IMR-90 (cell line): ENCODE results near the gene MYEF2. TPM values are rescaled to one million over a fixed set of nuclear protein-coding genes. Genes with fewer than 3 reads are reported as not detected.

Experiments used
- ATAC-seq: fragments of 200-7000 bp; cut with Tn5 transposase; 2 replicates; pipeline ENCODE4 v1.9.1; 2020; ENCODE audit warnings: low read depth, mild to moderate bottlenecking, moderate library complexity
- BruUV-seq: library from RNA; stranded (reverse); fragments of 400-500 nt; replicated peaks from 2 replicates; lab custom pipeline; 2021; lab: Mats Ljungman, UMichigan
- CTCF ChIA-PET: fragments of 300-600 bp; formaldehyde crosslinking; extraction: SDS; loops from one replicate; lab custom pipeline; 2021; ENCODE audit warnings: antibody characterized with exemption; lab: Yijun Ruan, JAX
- POLR2A ChIA-PET: fragments of 300-600 bp; sonication (Branson Sonifier 250); formaldehyde crosslinking; loops from one replicate; lab custom pipeline; 2022; ENCODE audit warnings: antibody characterized with exemption; ENCODE audit not compliant: unreplicated experiment; lab: Charles Lee
- DNase-seq: peaks from one replicate; pipeline ENCODE4 v3.0.0; 2013
- H2AFZ ChIP-seq: replicated peaks from 2 replicates; pipeline ENCODE3; 2013; ENCODE audit warnings: low read length, mild to moderate bottlenecking; ENCODE audit not compliant: poor library complexity
- H2AK5ac ChIP-seq: 2 replicates; pipeline ENCODE4 v1.6.1; 2013; ENCODE audit warnings: low read depth, low read length, inconsistent platforms
- H2AK9ac ChIP-seq: replicated peaks from 2 replicates; pipeline ENCODE3; 2013; ENCODE audit warnings: mild to moderate bottlenecking, low read depth, low read length, moderate library complexity; ENCODE audit not compliant: poor library complexity
- H2BK120ac ChIP-seq: 2 replicates; pipeline ENCODE4 v1.6.1; 2013; ENCODE audit warnings: low read depth, low read length, inconsistent platforms
- H2BK15ac ChIP-seq: 3 replicates; pipeline ENCODE4 v1.6.1; 2013; ENCODE audit warnings: low read depth, low read length, inconsistent platforms
- H2BK20ac ChIP-seq: 2 replicates; pipeline ENCODE4 v1.6.1; 2013; ENCODE audit warnings: low read depth, mild to moderate bottlenecking, inconsistent platforms, low read length, moderate library complexity
- H2BK5ac ChIP-seq: 2 replicates; pipeline ENCODE4 v1.6.1; 2013; ENCODE audit warnings: mild to moderate bottlenecking, low read depth, low read length, inconsistent platforms; ENCODE audit not compliant: poor library complexity, severe bottlenecking
- H3K14ac ChIP-seq: replicated peaks from 2 replicates; pipeline ENCODE4 v1.6.1; 2013; ENCODE audit warnings: low read depth, low read length, inconsistent platforms
- H3K18ac ChIP-seq: 2 replicates; pipeline ENCODE4 v1.6.1; 2013; ENCODE audit warnings: low read depth, low read length, control low read depth
- H3K23ac ChIP-seq: 2 replicates; pipeline ENCODE4 v1.6.1; 2013; ENCODE audit warnings: low read depth, low read length, inconsistent platforms
- H3K27ac ChIP-seq: 2 replicates; pipeline ENCODE4 v1.5.1; 2013; ENCODE audit warnings: mild to moderate bottlenecking, control low read depth, low read length; ENCODE audit not compliant: insufficient read depth
- H3K27me3 ChIP-seq: 2 replicates; pipeline ENCODE4 v1.6.1; 2013; ENCODE audit warnings: low read length; ENCODE audit not compliant: control insufficient read depth, insufficient read depth
- H3K36me3 ChIP-seq: 2 replicates; pipeline ENCODE4 v1.6.1; 2013; ENCODE audit warnings: low read length, mixed read lengths; ENCODE audit not compliant: control insufficient read depth, insufficient read depth
- H3K4ac ChIP-seq: 2 replicates; pipeline ENCODE4 v1.6.1; 2013; ENCODE audit warnings: low read depth, low read length, inconsistent platforms
- H3K4me1 ChIP-seq: 2 replicates; pipeline ENCODE4 v1.6.1; 2013; ENCODE audit warnings: low read length, mixed read lengths; ENCODE audit not compliant: control insufficient read depth, insufficient read depth
- H3K4me2 ChIP-seq: 2 replicates; pipeline ENCODE4 v1.6.1; 2013; ENCODE audit warnings: low read depth, mild to moderate bottlenecking, control low read depth, low read length, moderate library complexity
- H3K4me3 ChIP-seq: 2 replicates; pipeline ENCODE4 v1.5.1; 2013; ENCODE audit warnings: low read depth, mild to moderate bottlenecking, control low read depth, low read length, moderate library complexity; ENCODE audit not compliant: insufficient read depth
- H3K56ac ChIP-seq: 2 replicates; pipeline ENCODE4 v1.6.1; 2013; ENCODE audit warnings: low read length, inconsistent platforms; ENCODE audit not compliant: insufficient read depth; ENCODE audit errors: extremely low read depth
- H3K79me1 ChIP-seq, 2 experiments: 2 replicates each; pipeline ENCODE4 v1.6.1; 2013; ENCODE audit warnings: low read length in 2 of 2, inconsistent platforms in 1 of 2, low read depth in 1 of 2
- H3K9ac ChIP-seq: 2 replicates; pipeline ENCODE4 v1.6.1; 2013; ENCODE audit warnings: low read depth, low read length, control low read depth
- H3K9me1 ChIP-seq: 2 replicates; pipeline ENCODE4 v1.6.1; 2013; ENCODE audit warnings: low read length, inconsistent platforms; ENCODE audit not compliant: insufficient read depth
- H3K9me3 ChIP-seq: 2 replicates; pipeline ENCODE4 v1.6.1; 2013; ENCODE audit warnings: low read length; ENCODE audit not compliant: control insufficient read depth, insufficient read depth
- H4K20me1 ChIP-seq: 2 replicates; pipeline ENCODE4 v1.6.1; 2013; ENCODE audit warnings: low read length, inconsistent platforms; ENCODE audit not compliant: insufficient read depth
- H4K5ac ChIP-seq: 2 replicates; pipeline ENCODE4 v1.6.1; 2013; ENCODE audit warnings: mild to moderate bottlenecking, low read depth, low read length, control low read depth
- H4K8ac ChIP-seq, 2 experiments: 2 replicates each; pipeline ENCODE4 v1.6.1; 2013; ENCODE audit warnings: low read depth in 2 of 2, low read length in 2 of 2, control low read depth in 1 of 2, inconsistent platforms in 1 of 2
- H4K91ac ChIP-seq: 2 replicates; pipeline ENCODE4 v1.6.1; 2013; ENCODE audit warnings: low read depth, low read length, inconsistent platforms; ENCODE audit not compliant: insufficient read depth
- MAFK ChIP-seq: IDR thresholded peaks from 2 replicates; pipeline ENCODE4 v1.6.1; 2012; ENCODE audit warnings: low read depth, low read length, improper control_type of control experiment
- POLR2A ChIP-seq: IDR thresholded peaks from 2 replicates; pipeline ENCODE4 v1.6.1; 2012; ENCODE audit warnings: mild to moderate bottlenecking, low read depth, low read length
- WGBS, 2 experiments: methylation state at CpG; one replicate each; pipeline versions ENCODE4 v1.1.5 to v1.1.7; 2013; ENCODE audit warnings: missing lambda C conversion rate in 2 of 2; ENCODE audit not compliant: insufficient read length in 1 of 2; ENCODE audit errors: extremely low coverage in 2 of 2; 5-methylcytosine and 5-hydroxymethylcytosine counted together
- dilution Hi-C: fragments of 300-500 bp; cut with HindIII; formaldehyde crosslinking; loops from one replicate; pipeline ENCODE4 v1.14.3; 2018; ENCODE audit warnings: low sequenced_read_pairs; ENCODE audit not compliant: unreplicated experiment
- in situ Hi-C: fragments of 300-500 bp; cut with MboI; formaldehyde crosslinking; loops from 3 replicates; pipeline ENCODE4 v1.14.3; 2019; ENCODE audit warnings: low sequenced_read_pairs, inconsistent platforms, mixed read lengths
- intact Hi-C: fragments of 100-400 bp; cut with micrococcal nuclease; formaldehyde crosslinking; loops from 2 replicates; pipeline ENCODE4 v1.10.0; 2022
- polyA plus RNA-seq, 3 experiments: library from polyadenylated mRNA; depleted of rRNA; stranded (reverse); fragments of >200 nt; gene quantifications; 2 replicates each; pipeline ENCODE4 v1.2.3, GENCODE V29; 2012; ENCODE audit warnings: low replicate concordance in 1 of 3
- total RNA-seq: library from RNA; depleted of rRNA; stranded (reverse); fragments of >200 nt; gene quantifications from 2 replicates; pipeline ENCODE4 v1.2.3, GENCODE V29; 2012

The MYEF2 gene
- total and polyA plus RNA-seq, 2 of the 4 experiments (the other 2 are of a cell fraction) = 4.5 to 5.8 TPM

GRCh38 chr15:48168616-48169015, 9.5 kb downstream of the MYEF2 start:
- Histone ChIP-seq H2AK9ac (no peak overlapping the region), H2BK5ac (no peak overlapping the region), H3K9me1 (no peaks in the 10 kb centered on the region), H3K14ac (no peak overlapping the region), H3K4me2 (no peak overlapping the region), H3K4me3 (no peak overlapping the region), H3K4ac (no peak overlapping the region), H3K27ac (no peak overlapping the region), H4K20me1 (no peaks in the 10 kb centered on the region), H2BK20ac (no peak overlapping the region), H2AK5ac (no peak overlapping the region), H3K79me1 (peaks cover 6 to 8% of the 10 kb centered on the region in 2 experiments; a peak in 2 of 4 replicates), H3K9ac (no peak overlapping the region), H3K27me3 (no peaks in the 10 kb centered on the region), H3K56ac (no peak overlapping the region), H2BK15ac (no peak overlapping the region), H2BK120ac (no peak overlapping the region), H4K91ac (no peak overlapping the region), H4K8ac (no peak overlapping the region), H3K9me3 (no peaks in the 10 kb centered on the region), H3K4me1 (no peaks in the 10 kb centered on the region), H4K5ac (no peak overlapping the region), H3K18ac (no peak overlapping the region), H3K36me3 (no peaks in the 10 kb centered on the region), H2AFZ (no peak overlapping the region), H3K23ac (no peak overlapping the region)
- ChIA-PET CTCF (no interaction called here), POLR2A (no interaction called here)
- no CpG with 5 or more reads among the region's 3 CpGs for WGBS, 2 experiments
- in situ Hi-C loops = no loop called here
- no TSS peak for BruUV-seq
- dilution Hi-C loops = no loop called here
- TF ChIP-seq MAFK = peak; percentile 89
- no peak for TF ChIP-seq POLR2A
- intact Hi-C loops = no loop called here
- DNase-seq (no peak), ATAC-seq (no peak)
